Dermis microvascular lymphatic vessel endothelial cell (primary cell): ENCODE data around the gene RASEF. TPM values are rescaled to one million over a fixed set of nuclear protein-coding genes. Genes with fewer than 3 reads are reported as not detected.
"Not testable (repeated sequence)": the region's sequence is repeated elsewhere in the genome, so short reads cannot be mapped to it uniquely, and the experiment has no call there.

Experiments
- DNase-seq, 2 donors: peaks; one replicate each; pipeline versions ENCODE4 v3.0.0 to v3.0.0-alpha.2; 2010; ENCODE audit warnings: low read depth in 2 of 2
- total RNA-seq: library from RNA; depleted of rRNA; stranded (reverse); fragments of >200 nt; gene quantifications from 2 replicates; pipeline ENCODE4 v1.2.1, GENCODE V29; 2014

The RASEF gene
- under 0.01 TPM in 2 replicates for total RNA-seq

GRCh38 chr9:83062651-83063527 lies at the start of gene RASEF:
RASEF (minus strand) TSS chr9:83063142; CDS start chr9:83062867, 275 bp downstream.
- DNase-seq: peak in 1 of 2 donors; percentile 8

GRCh38 chr9:83111169-83111568 lies 48.2 kb upstream of the RASEF start:
- no peak for DNase-seq

GRCh38 chr9:83109296-83109695 lies 46.4 kb upstream of the RASEF start:
- no peak for DNase-seq

GRCh38 chr9:83108208-83108607 lies 45.3 kb upstream of the RASEF start:
- no peak for DNase-seq

GRCh38 chr9:83106772-83107171 lies 43.8 kb upstream of the RASEF start:
- DNase-seq: no peak

GRCh38 chr9:83106263-83106662 lies 43.3 kb upstream of the RASEF start:
- no peak for DNase-seq

- DNase-seq: no peak
Measured at GRCh38 chr9:83097633-83098032, 34.7 kb upstream of the RASEF start.

GRCh38 chr9:83093311-83093710 lies 30.4 kb upstream of the RASEF start:
- DNase-seq: not testable (repeated sequence)

- DNase-seq: no peak
Measured at GRCh38 chr9:83081846-83082245, 18.9 kb upstream of the RASEF start.

- DNase-seq: no peak
Measured at GRCh38 chr9:83081010-83081409, 18.1 kb upstream of the RASEF start.

GRCh38 chr9:83075932-83076331 lies 13.0 kb upstream of the RASEF start:
- DNase-seq: not testable (repeated sequence)

GRCh38 chr9:83072498-83072897 lies 9.6 kb upstream of the RASEF start:
- not testable (repeated sequence) for DNase-seq

GRCh38 chr9:83071626-83072025 lies 8.7 kb upstream of the RASEF start:
- no peak for DNase-seq

- DNase-seq: no peak
Measured at GRCh38 chr9:83070261-83070660, 7.3 kb upstream of the RASEF start.

- no peak for DNase-seq
Measured at GRCh38 chr9:83069651-83070050, 6.7 kb upstream of the RASEF start.

- no peak for DNase-seq
Measured at GRCh38 chr9:83068414-83068813, 5.5 kb upstream of the RASEF start.

GRCh38 chr9:83067579-83067978 lies 4.6 kb upstream of the RASEF start:
- no peak for DNase-seq

GRCh38 chr9:83066771-83067170 lies 3.8 kb upstream of the RASEF start:
- no peak for DNase-seq

- DNase-seq: no peak
Measured at GRCh38 chr9:83065233-83065632, 2.3 kb upstream of the RASEF start.

GRCh38 chr9:83061990-83062650 lies 822 bp downstream of the RASEF start:
- no peak for DNase-seq

GRCh38 chr9:83061036-83061435 lies 1.9 kb downstream of the RASEF start:
- DNase-seq: no peak

GRCh38 chr9:83060556-83060955 lies 2.4 kb downstream of the RASEF start:
- DNase-seq: no peak

GRCh38 chr9:83059417-83059816 lies 3.5 kb downstream of the RASEF start:
- no peak for DNase-seq
